ENCODE measurements around the gene MYZAP. TPM values are rescaled to one million over a fixed set of nuclear protein-coding genes. Genes with fewer than 3 reads are reported as not detected.

Gene MYZAP
- total RNA-seq, 1 experiment from 2014 or later, result 6.0 TPM

DNA sequence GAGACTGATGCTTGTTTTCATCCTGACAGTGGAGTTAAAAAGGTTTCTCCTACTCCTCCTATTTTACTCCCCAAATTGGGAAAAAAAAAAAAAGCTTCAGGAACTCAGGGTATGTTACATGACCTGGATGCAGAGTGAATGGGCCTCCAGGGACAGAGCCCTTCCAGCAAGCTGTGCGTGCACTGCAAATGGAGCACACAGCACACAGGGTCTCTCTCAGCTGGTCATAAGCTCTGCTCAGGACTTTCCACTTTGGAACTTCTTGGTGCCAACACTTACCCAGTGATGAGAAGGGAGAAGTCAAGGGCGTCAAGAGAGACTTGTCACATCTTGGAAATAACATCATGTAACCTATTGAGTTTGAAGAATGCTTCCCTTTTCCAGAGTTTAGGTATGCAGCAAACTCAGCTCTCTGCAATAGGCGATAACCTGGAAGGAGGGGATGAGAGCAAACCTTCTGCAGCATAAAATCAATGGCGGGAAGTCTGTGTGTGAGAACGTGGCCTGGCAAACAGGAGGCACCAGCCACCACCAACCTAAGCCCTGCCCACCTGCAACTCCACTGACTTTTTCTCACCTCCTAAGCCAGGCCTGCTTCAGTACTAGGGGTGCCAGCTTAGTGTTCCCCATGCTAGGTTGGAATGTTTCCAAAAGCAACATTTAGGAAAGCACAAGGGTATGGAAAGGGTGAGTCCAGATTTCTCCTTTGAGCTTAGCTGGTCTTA is 39.8 kb downstream of the MYZAP start:
- ChIA-PET CTCF (no interaction called here), POLR2A (ENCODE audit: unreplicated experiment) (no interaction called here)
- DNase-seq, result no peak

GRCh38 chr15:57634290-57634689 is 42.6 kb downstream of the MYZAP start:
- H3K36me3 ChIP-seq (ENCODE audit: low read depth, low read length), result peaks cover 3% of the 10 kb centered on the region; the same call in 1 of the 2 replicates

More for the DNA sequence above, 39.8 kb downstream of the MYZAP start:
- no peak overlapping the region for H3K4me2 ChIP-seq (ENCODE audit: low read length)
- no peak overlapping the region for H3K27ac ChIP-seq (ENCODE audit: low read length)
- no peaks in the 10 kb centered on the region for H3K27me3 ChIP-seq (ENCODE audit: low read length)
- no peak overlapping the region for H3K9ac ChIP-seq (ENCODE audit: low read length)
- ATAC-seq, result no peak
- no peaks in the 10 kb centered on the region for H3F3A ChIP-seq (ENCODE audit: low read length, unreplicated experiment)
- H4K20me1 ChIP-seq (ENCODE audit: low read length), result no peaks in the 10 kb centered on the region
- H2AFZ ChIP-seq (ENCODE audit: low read length), result no peak overlapping the region
- TF ChIP-seq EZH2phosphoT487 (IDR thresholded peaks at IDR 0.05; ENCODE audit: borderline replicate concordance, low read length), result no peak
- TF ChIP-seq, protein P1, sequence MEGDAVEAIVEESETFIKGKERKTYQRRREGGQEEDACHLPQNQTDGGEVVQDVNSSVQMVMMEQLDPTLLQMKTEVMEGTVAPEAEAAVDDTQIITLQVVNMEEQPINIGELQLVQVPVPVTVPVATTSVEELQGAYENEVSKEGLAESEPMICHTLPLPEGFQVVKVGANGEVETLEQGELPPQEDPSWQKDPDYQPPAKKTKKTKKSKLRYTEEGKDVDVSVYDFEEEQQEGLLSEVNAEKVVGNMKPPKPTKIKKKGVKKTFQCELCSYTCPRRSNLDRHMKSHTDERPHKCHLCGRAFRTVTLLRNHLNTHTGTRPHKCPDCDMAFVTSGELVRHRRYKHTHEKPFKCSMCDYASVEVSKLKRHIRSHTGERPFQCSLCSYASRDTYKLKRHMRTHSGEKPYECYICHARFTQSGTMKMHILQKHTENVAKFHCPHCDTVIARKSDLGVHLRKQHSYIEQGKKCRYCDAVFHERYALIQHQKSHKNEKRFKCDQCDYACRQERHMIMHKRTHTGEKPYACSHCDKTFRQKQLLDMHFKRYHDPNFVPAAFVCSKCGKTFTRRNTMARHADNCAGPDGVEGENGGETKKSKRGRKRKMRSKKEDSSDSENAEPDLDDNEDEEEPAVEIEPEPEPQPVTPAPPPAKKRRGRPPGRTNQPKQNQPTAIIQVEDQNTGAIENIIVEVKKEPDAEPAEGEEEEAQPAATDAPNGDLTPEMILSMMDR (conservative IDR thresholded peaks at IDR 0.05; ENCODE audit: low read depth, low read length), result no peak
- TF ChIP-seq EZH2 (IDR thresholded peaks at IDR 0.05; ENCODE audit: low read length, unreplicated experiment), result no peak
- no peaks in the 10 kb centered on the region for H3K4me1 ChIP-seq (ENCODE audit: insufficient read depth, low read length)
- H3K36me3 ChIP-seq (ENCODE audit: low read depth, low read length), result no peaks in the 10 kb centered on the region
- H3K4me3 ChIP-seq (ENCODE audit: low read length), result no peak overlapping the region
- H3K9me3 ChIP-seq (ENCODE audit: low read length), result no peaks in the 10 kb centered on the region
- H3K9me2 ChIP-seq (replicated peaks; ENCODE audit: low read length), result no peaks in the 10 kb centered on the region
- no peaks in the 10 kb centered on the region for H3K79me2 ChIP-seq (ENCODE audit: low read length)
- BruUV-seq (replicated peaks), result no TSS peak
- intact Hi-C loops (cut with micrococcal nuclease), result no loop called here

More at GRCh38 chr15:57634290-57634689, 42.6 kb downstream of the MYZAP start:
- Histone ChIP-seq H3K4me3 (ENCODE audit: low read length) (no peak overlapping the region), H3K4me2 (ENCODE audit: low read length) (no peak overlapping the region), H3F3A (ENCODE audit: low read length, unreplicated experiment) (no peaks in the 10 kb centered on the region), H3K79me2 (ENCODE audit: low read length) (no peaks in the 10 kb centered on the region), H3K9me3 (ENCODE audit: low read length) (no peaks in the 10 kb centered on the region), H3K27me3 (ENCODE audit: low read length) (no peaks in the 10 kb centered on the region), H3K9ac (ENCODE audit: low read length) (no peak overlapping the region), H3K27ac (ENCODE audit: low read length) (no peak overlapping the region), H4K20me1 (ENCODE audit: low read length) (no peaks in the 10 kb centered on the region), H3K9me2 (replicated peaks; ENCODE audit: low read length) (no peaks in the 10 kb centered on the region), H3K4me1 (ENCODE audit: insufficient read depth, low read length) (peaks cover 8% of the 10 kb centered on the region; the same call in 1 of the 2 replicates), H2AFZ (ENCODE audit: low read length) (no peak overlapping the region)
- ChIA-PET POLR2A (ENCODE audit: unreplicated experiment) (no interaction called here), CTCF (no interaction called here)
- ATAC-seq (no peak), DNase-seq (no peak)
- intact Hi-C loops (cut with micrococcal nuclease), result no loop called here
- no peak for TF ChIP-seq EZH2 (IDR thresholded peaks at IDR 0.05; ENCODE audit: low read length, unreplicated experiment)
- no peak for TF ChIP-seq EZH2phosphoT487 (IDR thresholded peaks at IDR 0.05; ENCODE audit: borderline replicate concordance, low read length)
- TF ChIP-seq, protein P1 (conservative IDR thresholded peaks at IDR 0.05; ENCODE audit: low read depth, low read length), result no peak
- no TSS peak for BruUV-seq (replicated peaks)

Measured in PC-3 (cell line).